Neural progenitor cell (in vitro differentiated cells): Measurements from ENCODE around the gene WDHD1. TPM values are rescaled to one million over a fixed set of nuclear protein-coding genes. Genes with fewer than 3 reads are reported as not detected.
"Not testable (repeated sequence)": the region's sequence is repeated elsewhere in the genome, so short reads cannot be mapped to it uniquely, and the experiment has no call there.

ENCODE experiments used
- DNase-seq: peaks from one replicate; pipeline ENCODE4 v3.0.0-alpha.2; 2016; ENCODE audit warnings: low spot score
- H2AFZ ChIP-seq: fragments of 200-600 bp; sonication (generic); replicated peaks from 2 replicates; pipeline ENCODE4 v1.6.1; 2016; ENCODE audit warnings: antibody characterized with exemption
- H3F3A ChIP-seq: fragments of 200-600 bp; sonication (generic); 2 replicates; pipeline ENCODE4 v1.6.1; 2016; ENCODE audit warnings: antibody characterized with exemption, low read depth
- H3K27ac ChIP-seq: fragments of 200-600 bp; sonication (generic); 2 replicates; pipeline ENCODE4 v1.5.1; 2016; ENCODE audit warnings: mild to moderate bottlenecking
- H3K27me3 ChIP-seq: fragments of 200-600 bp; sonication (generic); 2 replicates; pipeline ENCODE4 v1.6.1; 2016; ENCODE audit warnings: mild to moderate bottlenecking, moderate library complexity
- H3K36me3 ChIP-seq: fragments of 200-600 bp; sonication (generic); 2 replicates; pipeline ENCODE4 v1.5.1; 2016
- H3K4me1 ChIP-seq: fragments of 200-600 bp; sonication (generic); 2 replicates; pipeline ENCODE4 v1.6.1; 2016; ENCODE audit warnings: mixed run types
- H3K4me2 ChIP-seq: fragments of 200-600 bp; sonication (generic); 2 replicates; pipeline ENCODE4 v1.6.1; 2016
- H3K4me3 ChIP-seq: fragments of 200-600 bp; sonication (generic); 2 replicates; pipeline ENCODE4 v1.5.1; 2016
- H3K79me2 ChIP-seq: fragments of 200-600 bp; sonication (generic); 2 replicates; pipeline ENCODE4 v1.6.1; 2016; ENCODE audit warnings: low read depth
- H3K9ac ChIP-seq: fragments of 200-600 bp; sonication (generic); 2 replicates; pipeline ENCODE4 v1.6.1; 2016
- H3K9me3 ChIP-seq: fragments of 200-600 bp; sonication (generic); 2 replicates; pipeline ENCODE4 v1.5.1; 2016; ENCODE audit warnings: low read depth
- H4K20me1 ChIP-seq: fragments of 200-600 bp; sonication (generic); 2 replicates; pipeline ENCODE4 v1.6.1; 2016; ENCODE audit warnings: low read depth
- H3K27ac Mint-ChIP-seq: 3 replicates; pipeline ENCODE4 v1.8.0; 2021; ENCODE audit warnings: mixed read lengths
- H3K27me3 Mint-ChIP-seq: 2 replicates; pipeline ENCODE4 v1.8.0; 2022; ENCODE audit warnings: low read depth, mild to moderate bottlenecking, inconsistent platforms, moderate library complexity, mixed read lengths; ENCODE audit not compliant: insufficient read depth
- H3K36me3 Mint-ChIP-seq: 3 replicates; pipeline ENCODE4 v1.8.0; 2021; ENCODE audit warnings: mixed read lengths
- H3K4me1 Mint-ChIP-seq: 3 replicates; pipeline ENCODE4 v1.8.0; 2021; ENCODE audit warnings: mixed read lengths
- H3K4me3 Mint-ChIP-seq: 3 replicates; pipeline ENCODE4 v1.8.0; 2021; ENCODE audit warnings: mild to moderate bottlenecking, moderate library complexity, mixed read lengths
- H3K9me3 Mint-ChIP-seq: 3 replicates; pipeline ENCODE4 v1.8.0; 2020; ENCODE audit warnings: mixed read lengths
- EZH2 ChIP-seq: fragments of 200-600 bp; sonication (generic); IDR thresholded peaks from 2 replicates; pipeline ENCODE4 v1.6.1; 2017; ENCODE audit warnings: antibody characterized with exemption, mild to moderate bottlenecking, moderate library complexity
- EZH2phosphoT487 ChIP-seq: fragments of 200-600 bp; sonication (generic); IDR thresholded peaks from 2 replicates; pipeline ENCODE4 v1.6.1; 2017; ENCODE audit warnings: antibody characterized with exemption
- total RNA-seq: library from RNA; depleted of rRNA; stranded (reverse); fragments of >200 nt; gene quantifications from 2 replicates; pipeline ENCODE4 v1.2.3, GENCODE V29; 2015; ENCODE audit warnings: low replicate concordance
- TF ChIP-seq, protein P1 (sequence below): fragments of 200-600 bp; sonication (generic); IDR thresholded peaks from 2 replicates; pipeline ENCODE4 v1.5.1; 2017; ENCODE audit warnings: antibody characterized with exemption, mild to moderate bottlenecking

The WDHD1 gene
- total RNA-seq, 1 donor from 2014 or later, result 82.0 TPM

DNA sequence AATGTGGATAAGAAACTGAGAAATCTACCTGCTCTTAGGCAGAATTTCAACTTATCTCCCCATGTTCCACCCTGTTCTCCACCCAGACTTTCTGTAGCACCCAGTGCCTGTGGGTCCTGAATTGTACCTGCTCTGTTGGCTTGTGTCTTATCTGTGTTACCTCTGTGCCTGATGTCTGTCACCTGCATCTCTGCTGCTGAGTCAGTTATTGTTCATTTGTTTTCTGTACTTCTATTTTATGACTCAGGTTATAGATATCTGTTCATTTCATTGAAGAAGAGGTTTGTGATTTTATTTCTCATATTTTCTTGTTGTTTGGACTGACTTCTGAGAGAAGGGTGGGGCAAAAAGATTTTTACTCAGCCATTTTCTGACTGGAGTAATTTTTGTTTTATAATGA is 11.8 kb upstream of the WDHD1 start:
- Mint-ChIP-seq H3K4me1 (no peaks in the 10 kb centered on the region), H3K36me3 (peaks cover 33% of the 10 kb centered on the region), H3K9me3 (peaks cover 7% of the 10 kb centered on the region), H3K27ac (no peak overlapping the region), H3K4me3 (no peak overlapping the region), H3K27me3 (no peaks in the 10 kb centered on the region)
- Histone ChIP-seq H3K27me3 (no peaks in the 10 kb centered on the region), H3K9ac (no peak overlapping the region), H3K9me3 (no peaks in the 10 kb centered on the region), H3K4me2 (no peak overlapping the region), H4K20me1 (no peaks in the 10 kb centered on the region), H3K27ac (no peak overlapping the region), H3F3A (peaks cover 7% of the 10 kb centered on the region), H3K36me3 (peaks cover 4% of the 10 kb centered on the region), H3K4me3 (no peak overlapping the region), H3K4me1 (no peaks in the 10 kb centered on the region), H3K79me2 (peaks cover 47% of the 10 kb centered on the region), H2AFZ (no peak overlapping the region)
- DNase-seq, result no peak
- TF ChIP-seq, protein P1, sequence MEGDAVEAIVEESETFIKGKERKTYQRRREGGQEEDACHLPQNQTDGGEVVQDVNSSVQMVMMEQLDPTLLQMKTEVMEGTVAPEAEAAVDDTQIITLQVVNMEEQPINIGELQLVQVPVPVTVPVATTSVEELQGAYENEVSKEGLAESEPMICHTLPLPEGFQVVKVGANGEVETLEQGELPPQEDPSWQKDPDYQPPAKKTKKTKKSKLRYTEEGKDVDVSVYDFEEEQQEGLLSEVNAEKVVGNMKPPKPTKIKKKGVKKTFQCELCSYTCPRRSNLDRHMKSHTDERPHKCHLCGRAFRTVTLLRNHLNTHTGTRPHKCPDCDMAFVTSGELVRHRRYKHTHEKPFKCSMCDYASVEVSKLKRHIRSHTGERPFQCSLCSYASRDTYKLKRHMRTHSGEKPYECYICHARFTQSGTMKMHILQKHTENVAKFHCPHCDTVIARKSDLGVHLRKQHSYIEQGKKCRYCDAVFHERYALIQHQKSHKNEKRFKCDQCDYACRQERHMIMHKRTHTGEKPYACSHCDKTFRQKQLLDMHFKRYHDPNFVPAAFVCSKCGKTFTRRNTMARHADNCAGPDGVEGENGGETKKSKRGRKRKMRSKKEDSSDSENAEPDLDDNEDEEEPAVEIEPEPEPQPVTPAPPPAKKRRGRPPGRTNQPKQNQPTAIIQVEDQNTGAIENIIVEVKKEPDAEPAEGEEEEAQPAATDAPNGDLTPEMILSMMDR, result no peak
- TF ChIP-seq EZH2phosphoT487 (no peak), EZH2 (no peak)

DNA sequence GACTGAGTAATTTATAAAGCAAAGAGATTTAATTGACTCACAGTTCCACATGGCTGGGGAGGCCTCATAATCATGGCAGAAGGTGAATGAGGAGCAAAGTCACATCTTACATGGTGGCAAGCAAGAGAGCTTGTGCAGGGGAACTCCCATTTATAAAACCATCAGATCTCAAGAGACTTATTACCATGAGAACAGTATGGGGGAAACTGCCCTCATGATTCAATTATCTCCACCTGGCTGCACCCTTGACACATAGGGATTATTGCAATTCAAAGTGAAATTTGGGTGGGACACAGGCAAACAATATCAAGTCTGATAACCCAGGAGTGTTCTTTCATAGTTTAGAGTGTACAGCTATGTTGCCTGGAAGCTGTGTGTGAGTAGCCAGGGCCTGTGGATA is 11.1 kb upstream of the WDHD1 start:
- not testable (repeated sequence) for H3K4me1 ChIP-seq, H3K27ac ChIP-seq, H3K27me3 Mint-ChIP-seq, H3K9me3 Mint-ChIP-seq, DNase-seq, H3K36me3 ChIP-seq, H3K9me3 ChIP-seq, H3K9ac ChIP-seq, H2AFZ ChIP-seq, H3K27ac Mint-ChIP-seq, H3K4me3 ChIP-seq, H3K4me2 ChIP-seq, H3F3A ChIP-seq, H3K4me1 Mint-ChIP-seq, H4K20me1 ChIP-seq, H3K27me3 ChIP-seq, H3K4me3 Mint-ChIP-seq
- H3K36me3 Mint-ChIP-seq, result peaks cover 31% of the 10 kb centered on the region
- peaks cover 54% of the 10 kb centered on the region for H3K79me2 ChIP-seq

DNA sequence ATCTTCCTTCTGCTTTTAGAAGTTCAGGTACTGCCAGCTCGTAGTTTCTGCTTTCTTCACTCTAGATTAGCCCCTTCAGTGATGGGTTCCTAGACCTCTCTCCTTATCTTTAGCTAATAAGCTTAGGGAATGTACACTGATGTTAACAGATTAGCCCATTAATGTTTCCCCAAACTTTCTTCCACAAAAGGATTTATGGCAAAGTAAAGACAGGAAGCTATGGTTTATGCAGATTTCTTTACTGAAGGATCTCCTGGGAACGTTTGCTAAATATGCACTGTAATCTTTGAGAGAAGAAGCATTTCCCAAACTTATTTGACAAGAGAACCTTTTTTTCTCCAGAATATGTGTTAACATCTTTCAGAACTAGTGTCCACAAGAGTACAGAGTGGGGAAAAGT is 4.3 kb upstream of the WDHD1 start:
- Histone ChIP-seq H2AFZ (no peak overlapping the region), H3K27me3 (no peaks in the 10 kb centered on the region), H4K20me1 (peaks cover 21% of the 10 kb centered on the region), H3K79me2 (peaks cover 92% of the 10 kb centered on the region), H3K27ac (peak overlapping the region; percentile 22), H3K4me1 (peaks cover 20% of the 10 kb centered on the region), H3F3A (peaks cover 18% of the 10 kb centered on the region), H3K9me3 (no peaks in the 10 kb centered on the region), H3K4me3 (no peak overlapping the region), H3K36me3 (peaks cover 4% of the 10 kb centered on the region), H3K9ac (no peak overlapping the region), H3K4me2 (no peak overlapping the region)
- H3K27me3 Mint-ChIP-seq, result peaks cover 2% of the 10 kb centered on the region
- no peak overlapping the region for H3K27ac Mint-ChIP-seq
- peaks cover 12% of the 10 kb centered on the region for H3K36me3 Mint-ChIP-seq
- H3K9me3 Mint-ChIP-seq, result no peaks in the 10 kb centered on the region
- DNase-seq, result no peak
- TF ChIP-seq, protein P1, result no peak
- no peak for TF ChIP-seq EZH2phosphoT487
- TF ChIP-seq EZH2, result no peak
- peaks cover 24% of the 10 kb centered on the region for H3K4me1 Mint-ChIP-seq
- no peak overlapping the region for H3K4me3 Mint-ChIP-seq

DNA sequence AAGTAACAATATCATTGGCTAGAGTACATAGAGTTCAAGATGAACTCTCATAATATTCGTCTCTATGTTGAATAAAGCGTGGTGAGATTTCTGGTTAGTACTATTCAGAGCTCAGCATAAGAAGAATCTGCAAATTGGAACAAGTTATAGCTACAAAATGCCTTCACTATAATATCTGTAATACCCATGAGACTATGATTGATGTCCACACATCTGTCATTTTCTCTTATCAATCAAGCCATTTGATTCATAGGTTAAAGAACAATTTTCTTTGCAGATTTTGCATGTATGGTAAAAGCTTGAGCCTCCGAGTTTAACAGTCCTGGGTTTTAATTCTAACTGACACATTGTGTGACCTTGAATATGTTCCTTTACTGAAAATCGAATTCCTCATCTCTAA is 1.6 kb upstream of the WDHD1 start:
- peak overlapping the region; percentile 89 for H3K4me3 Mint-ChIP-seq
- peaks cover 3% of the 10 kb centered on the region for H3K36me3 Mint-ChIP-seq
- peak overlapping the region; percentile 89 for H3K27ac Mint-ChIP-seq
- Histone ChIP-seq H3K4me3 (peak overlapping the region; percentile 92), H3K27me3 (no peaks in the 10 kb centered on the region), H4K20me1 (peaks cover 30% of the 10 kb centered on the region), H3F3A (peaks cover 29% of the 10 kb centered on the region), H3K79me2 (peaks cover 93% of the 10 kb centered on the region), H3K4me1 (peaks cover 33% of the 10 kb centered on the region), H3K9ac (peak overlapping the region; percentile 80), H2AFZ (no peak overlapping the region), H3K27ac (no peak overlapping the region), H3K9me3 (no peaks in the 10 kb centered on the region), H3K36me3 (peaks cover 3% of the 10 kb centered on the region), H3K4me2 (peak overlapping the region; percentile 95)
- no peak for DNase-seq
- peaks cover 2% of the 10 kb centered on the region for H3K27me3 Mint-ChIP-seq
- no peaks in the 10 kb centered on the region for H3K9me3 Mint-ChIP-seq
- peaks cover 38% of the 10 kb centered on the region for H3K4me1 Mint-ChIP-seq
- TF ChIP-seq EZH2phosphoT487 (no peak), EZH2 (no peak)
- TF ChIP-seq, protein P1, result no peak
